SJSA1 (cell line): ENCODE data around the gene FBXO42. TPM values are rescaled to one million over a fixed set of nuclear protein-coding genes. Genes with fewer than 3 reads are reported as not detected.
"Not testable (repeated sequence)": the region's sequence is repeated elsewhere in the genome, so short reads cannot be mapped to it uniquely, and the experiment has no call there.

Experiments used
- DNase-seq, 2 experiments: peaks; one replicate each; pipeline ENCODE4 v3.0.0-alpha.2; 2015 to 2020; ENCODE audit warnings: low spot score in 2 of 2, low read depth in 1 of 2
- H3K27ac ChIP-seq: fragments of 250-450 bp; sonication (Bioruptor Pico); 2 replicates; pipeline ENCODE4 v1.5.1; 2020; ENCODE audit warnings: mild to moderate bottlenecking, moderate library complexity
- H3K27me3 ChIP-seq: fragments of 250-450 bp; sonication (Bioruptor Pico); replicated peaks from 2 replicates; pipeline ENCODE4 v1.5.1; 2020; ENCODE audit warnings: mild to moderate bottlenecking, moderate library complexity
- H3K36me3 ChIP-seq: fragments of 250-450 bp; sonication (Bioruptor Pico); 2 replicates; pipeline ENCODE4 v1.5.1; 2020; ENCODE audit warnings: mild to moderate bottlenecking
- H3K4me1 ChIP-seq: fragments of 250-450 bp; sonication (Bioruptor Pico); replicated peaks from 2 replicates; pipeline ENCODE4 v1.6.1; 2021; ENCODE audit warnings: mild to moderate bottlenecking
- H3K4me3 ChIP-seq: fragments of 250-450 bp; sonication (Bioruptor Pico); 2 replicates; pipeline ENCODE4 v1.5.1; 2020; ENCODE audit warnings: mild to moderate bottlenecking
- H3K9me3 ChIP-seq: fragments of 250-450 bp; sonication (Bioruptor Pico); replicated peaks from 2 replicates; pipeline ENCODE4 v1.5.1; 2020; ENCODE audit warnings: mild to moderate bottlenecking
- total RNA-seq: library from RNA; depleted of rRNA; stranded (reverse); fragments of >200 nt; shearing (Covaris generic); gene quantifications from 2 replicates; pipeline ENCODE4 v1.2.3, GENCODE V29; 2014

The FBXO42 gene
- total RNA-seq, 1 experiment from 2014 or later, result 20.0 TPM

GRCh38 chr1:16254263-16254928 lies 97.9 kb downstream of the FBXO42 start:
- Histone ChIP-seq H3K27ac (no peak overlapping the region), H3K4me1 (peaks cover 22% of the 10 kb centered on the region), H3K27me3 (no peaks in the 10 kb centered on the region), H3K9me3 (no peaks in the 10 kb centered on the region), H3K4me3 (no peak overlapping the region), H3K36me3 (peaks cover 53% of the 10 kb centered on the region)
- DNase-seq, result no peak

DNA sequence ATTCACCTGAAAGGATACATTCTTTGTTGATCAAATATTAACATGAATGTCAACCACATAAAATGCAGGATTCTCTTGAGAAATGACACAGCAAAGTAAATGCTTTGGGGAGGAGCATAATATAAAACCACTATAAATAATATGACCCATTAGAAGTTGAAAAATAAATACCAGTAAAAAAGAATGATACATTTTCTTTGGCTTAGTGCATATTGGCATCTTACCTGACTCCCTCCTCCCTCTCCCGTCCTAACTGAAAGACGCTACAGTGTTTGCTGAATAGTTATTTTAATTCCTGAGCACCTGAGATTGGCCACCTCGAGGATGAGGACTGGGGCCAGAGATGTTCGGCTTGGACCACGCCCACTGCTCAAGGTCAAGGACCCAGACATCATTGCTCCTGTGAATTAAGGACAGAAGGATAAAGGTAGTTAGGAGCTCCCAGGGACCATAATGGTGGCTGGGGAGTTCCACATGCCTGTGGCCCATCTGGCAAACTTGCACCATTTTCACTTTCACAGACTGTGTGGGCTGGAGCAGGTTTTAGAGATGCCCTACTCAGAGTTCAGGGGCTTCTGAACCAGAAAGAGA lies 98.9 kb downstream of the FBXO42 start:
- no peaks in the 10 kb centered on the region for H3K27me3 ChIP-seq
- no peak overlapping the region for H3K4me3 ChIP-seq
- H3K27ac ChIP-seq, result no peak overlapping the region
- H3K4me1 ChIP-seq, result peaks cover 22% of the 10 kb centered on the region
- no peak for DNase-seq
- peaks cover 53% of the 10 kb centered on the region for H3K36me3 ChIP-seq
- no peaks in the 10 kb centered on the region for H3K9me3 ChIP-seq

- Histone ChIP-seq H3K9me3 (no peaks in the 10 kb centered on the region), H3K4me3 (no peak overlapping the region), H3K27ac (no peak overlapping the region), H3K27me3 (no peaks in the 10 kb centered on the region), H3K4me1 (peaks cover 25% of the 10 kb centered on the region), H3K36me3 (peaks cover 55% of the 10 kb centered on the region)
- no peak for DNase-seq
These were observed 99.4 kb downstream of the FBXO42 start for GRCh38 chr1:16252912-16253311.

DNA sequence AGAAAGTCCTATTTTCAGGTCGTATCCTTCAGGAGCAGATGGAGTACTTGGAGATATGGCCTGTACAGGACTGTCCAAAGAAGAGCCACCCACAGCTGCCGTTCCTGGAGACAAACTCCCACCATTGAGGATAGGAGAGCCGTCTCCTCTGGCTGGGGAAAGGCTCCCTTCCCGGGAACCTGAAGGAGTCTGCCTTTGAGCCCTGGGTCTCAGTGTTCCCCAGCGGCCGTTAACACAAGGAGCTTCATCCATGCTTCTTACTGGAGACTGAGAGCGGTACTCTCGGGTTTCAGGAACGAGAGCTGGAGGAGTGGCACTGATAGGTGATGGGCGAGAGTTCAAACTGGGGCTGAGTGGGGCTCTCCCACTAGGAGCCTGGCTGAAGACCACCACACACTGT lies 100.9 kb downstream of the FBXO42 start:
- no peaks in the 10 kb centered on the region for H3K27me3 ChIP-seq
- H3K4me3 ChIP-seq, result no peak overlapping the region
- peaks cover 68% of the 10 kb centered on the region for H3K36me3 ChIP-seq
- H3K27ac ChIP-seq, result no peak overlapping the region
- H3K9me3 ChIP-seq, result no peaks in the 10 kb centered on the region
- H3K4me1 ChIP-seq, result peaks cover 25% of the 10 kb centered on the region
- DNase-seq, result no peak

- Histone ChIP-seq H3K27me3 (no peaks in the 10 kb centered on the region), H3K36me3 (peaks cover 65% of the 10 kb centered on the region), H3K9me3 (no peaks in the 10 kb centered on the region), H3K27ac (no peak overlapping the region), H3K4me1 (peaks cover 25% of the 10 kb centered on the region), H3K4me3 (no peak overlapping the region)
- DNase-seq, result no peak
These were observed 101.6 kb downstream of the FBXO42 start for GRCh38 chr1:16250524-16251251.

DNA sequence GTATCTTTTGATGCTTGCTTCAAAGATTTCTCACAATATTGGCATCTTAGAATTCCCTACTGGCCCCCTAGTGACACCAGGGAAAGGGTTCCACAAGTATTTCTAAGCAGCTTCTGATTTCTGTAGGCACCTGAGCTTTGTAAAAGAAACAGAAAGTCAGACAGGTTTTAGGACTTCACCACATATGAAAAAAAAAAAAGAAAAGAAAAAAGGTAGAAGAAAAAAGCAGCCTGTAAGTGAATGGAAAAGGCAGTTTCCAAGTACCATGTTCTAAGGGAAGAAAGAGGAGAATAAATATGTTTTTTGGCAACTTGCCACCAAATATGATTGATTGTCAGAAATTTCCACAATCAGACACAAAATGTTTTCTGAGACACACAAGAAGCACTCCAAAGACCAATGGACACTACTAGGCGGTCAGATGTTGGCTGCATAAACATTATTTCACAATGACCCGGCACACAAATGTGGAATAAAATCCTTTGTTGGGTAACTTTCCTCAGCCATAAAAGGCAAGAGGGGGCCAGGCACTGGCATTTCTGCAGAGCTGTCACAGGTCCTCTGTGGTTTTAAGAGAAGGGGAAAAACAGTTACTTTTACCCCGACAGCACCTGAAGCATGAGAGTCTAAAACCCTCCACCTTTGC lies 102.6 kb downstream of the FBXO42 start:
- DNase-seq, result no peak
- H3K9me3 ChIP-seq, result no peaks in the 10 kb centered on the region
- H3K4me3 ChIP-seq, result no peak overlapping the region
- no peak overlapping the region for H3K27ac ChIP-seq
- peaks cover 55% of the 10 kb centered on the region for H3K36me3 ChIP-seq
- H3K4me1 ChIP-seq, result peaks cover 25% of the 10 kb centered on the region
- no peaks in the 10 kb centered on the region for H3K27me3 ChIP-seq

DNA sequence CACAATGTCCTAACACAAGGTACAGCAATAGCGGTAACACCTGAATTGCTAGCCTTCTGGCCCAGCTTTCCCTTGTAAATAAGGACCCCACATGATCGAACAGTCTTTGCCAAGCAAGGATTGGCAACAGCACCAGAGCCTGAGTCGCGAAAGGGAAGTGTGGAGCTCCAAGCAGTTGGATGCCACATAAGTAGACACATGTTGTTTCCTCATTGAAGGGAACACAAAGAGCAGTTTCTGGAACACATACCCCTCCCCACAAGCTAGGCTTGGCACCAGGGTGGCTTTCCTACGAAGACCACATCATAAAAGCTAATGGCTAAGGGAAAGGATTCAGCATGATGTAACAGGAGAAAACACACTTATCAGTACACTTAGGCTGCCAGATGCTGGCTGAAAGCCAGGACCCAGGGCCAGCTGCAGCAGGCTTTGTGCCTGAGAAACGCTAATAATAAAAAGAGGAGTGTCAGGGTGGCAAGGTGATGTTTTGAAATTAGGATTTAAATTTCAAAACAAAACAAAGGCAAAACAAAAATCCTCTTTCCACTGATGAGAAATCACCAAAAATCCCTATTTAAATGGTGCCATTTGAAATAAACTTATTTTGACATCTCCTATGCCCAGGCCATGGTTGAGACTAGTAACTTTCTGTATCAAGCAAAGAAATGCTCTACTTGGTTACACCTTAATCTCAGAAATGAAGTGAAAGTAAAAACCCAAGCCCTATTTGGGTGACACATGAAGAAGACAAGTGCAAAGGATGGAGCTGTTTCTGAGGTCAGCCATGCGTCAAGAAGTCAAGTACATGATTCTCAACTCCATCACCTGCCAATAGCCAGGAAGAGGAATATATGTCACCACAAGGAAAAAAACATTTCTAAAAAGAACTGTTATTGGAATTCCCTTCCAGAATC lies 103.4 kb downstream of the FBXO42 start:
- Histone ChIP-seq H3K27me3 (no peaks in the 10 kb centered on the region), H3K27ac (0 out of 2 replicates have a peak overlapping the region, but pooled peaks have one; percentile 17), H3K4me1 (peaks cover 29% of the 10 kb centered on the region), H3K36me3 (peaks cover 53% of the 10 kb centered on the region), H3K4me3 (no peak overlapping the region), H3K9me3 (no peaks in the 10 kb centered on the region)
- peak; percentile 62 to 66 for DNase-seq

DNA sequence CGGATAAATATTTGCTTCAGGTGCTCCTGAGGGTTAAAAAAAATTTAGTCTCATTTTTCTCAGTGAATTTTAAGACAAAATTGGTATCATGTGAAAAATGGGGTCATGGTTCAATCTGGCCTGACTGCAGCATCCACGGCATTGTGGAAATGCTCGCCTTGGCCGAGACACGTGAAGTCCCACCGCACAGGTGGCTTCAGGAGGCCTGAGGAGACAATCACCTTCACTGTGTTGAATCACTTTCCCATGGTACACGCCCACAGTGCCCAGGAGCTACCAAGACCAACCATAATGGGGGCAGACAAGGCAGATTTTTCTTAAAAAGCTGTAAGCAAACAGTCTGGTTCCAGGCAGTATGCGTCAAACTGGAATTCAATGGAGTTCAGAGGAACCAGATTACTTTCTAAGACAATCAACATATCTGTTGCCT lies 104.3 kb downstream of the FBXO42 start:
- no peaks in the 10 kb centered on the region for H3K9me3 ChIP-seq
- peaks cover 31% of the 10 kb centered on the region for H3K4me1 ChIP-seq
- DNase-seq, result no peak
- H3K27ac ChIP-seq, result 0 out of 2 replicates have a peak overlapping the region, but pooled peaks have one; percentile 17
- H3K36me3 ChIP-seq, result peaks cover 47% of the 10 kb centered on the region
- no peak overlapping the region for H3K4me3 ChIP-seq
- H3K27me3 ChIP-seq, result no peaks in the 10 kb centered on the region

- H3K4me1 ChIP-seq, result peaks cover 31% of the 10 kb centered on the region
- DNase-seq, result no peak
- H3K9me3 ChIP-seq, result no peaks in the 10 kb centered on the region
- H3K27ac ChIP-seq, result no peak overlapping the region
- peaks cover 41% of the 10 kb centered on the region for H3K36me3 ChIP-seq
- H3K4me3 ChIP-seq, result no peak overlapping the region
- no peaks in the 10 kb centered on the region for H3K27me3 ChIP-seq
These were observed 104.8 kb downstream of the FBXO42 start for GRCh38 chr1:16247441-16247840.

DNA sequence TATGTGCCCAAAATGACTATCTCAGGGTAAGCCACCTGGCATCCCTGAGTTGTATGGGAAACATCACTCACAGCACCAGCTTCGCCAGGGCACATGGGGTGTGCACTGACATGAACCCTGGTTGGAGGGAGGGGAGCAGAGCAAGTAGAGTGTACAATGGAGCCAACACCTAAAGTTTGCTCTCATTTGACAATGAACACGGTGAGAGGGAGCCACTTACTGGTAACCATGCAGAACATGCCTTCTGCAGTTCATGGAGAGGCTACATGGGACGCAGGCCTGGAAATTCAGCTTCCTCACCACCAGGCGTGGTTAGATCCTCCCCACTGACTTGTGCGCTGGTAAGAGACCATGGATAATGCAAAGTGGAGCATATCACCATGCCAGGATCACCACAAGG lies 105.3 kb downstream of the FBXO42 start:
- no peaks in the 10 kb centered on the region for H3K9me3 ChIP-seq
- no peaks in the 10 kb centered on the region for H3K27me3 ChIP-seq
- peaks cover 31% of the 10 kb centered on the region for H3K4me1 ChIP-seq
- no peak for DNase-seq
- H3K27ac ChIP-seq, result no peak overlapping the region
- peaks cover 36% of the 10 kb centered on the region for H3K36me3 ChIP-seq
- H3K4me3 ChIP-seq, result no peak overlapping the region

DNA sequence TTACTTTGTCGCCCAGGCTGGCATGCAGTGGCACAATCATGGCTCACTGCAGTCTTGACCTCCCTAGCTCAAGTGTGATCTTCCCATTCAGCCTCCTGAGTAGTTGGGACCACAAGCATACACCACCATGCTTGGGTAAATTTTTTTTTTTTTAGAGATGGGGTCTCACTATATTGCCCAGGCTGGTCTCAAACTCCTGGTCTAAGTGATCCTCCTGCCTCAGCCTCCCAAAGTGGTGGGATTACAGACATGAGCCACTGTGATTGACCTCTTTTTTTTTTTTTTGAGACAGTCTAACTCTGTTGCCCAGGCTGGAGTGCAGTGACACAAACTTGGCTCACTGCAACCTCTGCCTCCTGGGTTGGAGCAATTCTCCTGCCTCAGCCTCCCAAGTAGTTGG lies 106.0 kb downstream of the FBXO42 start:
- not testable (repeated sequence) for H3K4me3 ChIP-seq, H3K9me3 ChIP-seq, DNase-seq, H3K27me3 ChIP-seq, H3K27ac ChIP-seq
- Histone ChIP-seq H3K4me1 (peaks cover 31% of the 10 kb centered on the region), H3K36me3 (peaks cover 29% of the 10 kb centered on the region)

GRCh38 chr1:16245476-16246196 lies 106.6 kb downstream of the FBXO42 start:
- DNase-seq, result no peak
- Histone ChIP-seq H3K4me1 (peaks cover 27% of the 10 kb centered on the region), H3K27me3 (no peaks in the 10 kb centered on the region), H3K27ac (no peak overlapping the region), H3K4me3 (no peak overlapping the region), H3K9me3 (no peaks in the 10 kb centered on the region), H3K36me3 (peaks cover 23% of the 10 kb centered on the region)
